HEK293T (cell line): ENCODE results near the gene POMP.

ENCODE experiments used
- CTCF ChIA-PET: fragments of 350-600 bp; formaldehyde crosslinking; extraction: SDS; loops from one replicate; lab custom pipeline; 2021; ENCODE audit warnings: antibody characterized with exemption, inconsistent platforms; lab: Yijun Ruan, JAX
- POLR2A ChIA-PET: fragments of 350-600 bp; formaldehyde crosslinking; extraction: SDS; loops from one replicate; lab custom pipeline; 2020; ENCODE audit warnings: antibody characterized with exemption, inconsistent platforms; lab: Yijun Ruan, JAX
- DNase-seq: peaks from one replicate; pipeline ENCODE4 v3.0.0; 2012; ENCODE audit warnings: mixed read lengths; ENCODE audit errors: extremely low spot score
- ARNT ChIP-seq: fragments of 450-650 bp; IDR thresholded peaks from 2 replicates; pipeline ENCODE4 v1.6.1; 2017; ENCODE audit warnings: mild to moderate bottlenecking
- BHLHE40 ChIP-seq: fragments of 450-650 bp; IDR thresholded peaks from 2 replicates; pipeline ENCODE4 v1.6.1; 2016; ENCODE audit warnings: mild to moderate bottlenecking, moderate library complexity, borderline replicate concordance
- CTBP1 ChIP-seq: fragments of 450-650 bp; IDR thresholded peaks from 2 replicates; pipeline ENCODE4 v1.6.1; 2016; ENCODE audit warnings: borderline replicate concordance
- ELF4 ChIP-seq: fragments of 450-650 bp; IDR thresholded peaks from 2 replicates; pipeline ENCODE4 v1.6.1; 2017; ENCODE audit warnings: antibody characterized with exemption
- FOXA1 ChIP-seq: fragments of 450-650 bp; IDR thresholded peaks from 2 replicates; pipeline ENCODE4 v1.6.1; 2016; ENCODE audit warnings: mild to moderate bottlenecking
- FOXK2 ChIP-seq: fragments of 450-650 bp; IDR thresholded peaks from 2 replicates; pipeline ENCODE4 v1.6.1; 2016; ENCODE audit warnings: mild to moderate bottlenecking
- FOXM1 ChIP-seq: fragments of 450-650 bp; IDR thresholded peaks from 2 replicates; pipeline ENCODE4 v1.6.1; 2017; ENCODE audit warnings: mild to moderate bottlenecking, borderline replicate concordance
- HDGF ChIP-seq: fragments of 450-650 bp; IDR thresholded peaks from 2 replicates; pipeline ENCODE4 v1.6.1; 2017; ENCODE audit warnings: antibody characterized with exemption, borderline replicate concordance
- L3MBTL2 ChIP-seq: fragments of 450-650 bp; conservative IDR thresholded peaks from 2 replicates; pipeline ENCODE4 v1.6.1; 2016; ENCODE audit warnings: mild to moderate bottlenecking
- LEF1 ChIP-seq: fragments of 450-650 bp; IDR thresholded peaks from 2 replicates; pipeline ENCODE4 v1.6.1; 2017; ENCODE audit warnings: mild to moderate bottlenecking, borderline replicate concordance
- NFRKB ChIP-seq: fragments of 450-650 bp; IDR thresholded peaks from 2 replicates; pipeline ENCODE4 v1.6.1; 2016; ENCODE audit warnings: mild to moderate bottlenecking, moderate library complexity
- PKNOX1 ChIP-seq: fragments of 450-650 bp; IDR thresholded peaks from 2 replicates; pipeline ENCODE4 v1.6.1; 2016
- SP1 ChIP-seq: fragments of 450-650 bp; IDR thresholded peaks from 2 replicates; pipeline ENCODE4 v1.6.1; 2017
- SUZ12 ChIP-seq: fragments of 450-650 bp; IDR thresholded peaks from 2 replicates; pipeline ENCODE4 v1.6.1; 2016; ENCODE audit warnings: mild to moderate bottlenecking
- TARDBP ChIP-seq: fragments of 450-650 bp; IDR thresholded peaks from 2 replicates; pipeline ENCODE4 v1.6.1; 2016
- ZNF384 ChIP-seq: fragments of 450-650 bp; IDR thresholded peaks from 2 replicates; pipeline ENCODE4 v1.6.1; 2016

The POMP gene

GRCh38 chr13:28624707-28625432 lies 34.1 kb upstream of the POMP start:
- POLR2A ChIA-PET = no interaction called here
- no peak for DNase-seq
- CTCF ChIA-PET = no interaction called here
- no peak for TF ChIP-seq ARNT
- TF ChIP-seq ELF4 = no peak
- TF ChIP-seq FOXA1 = no peak
- TF ChIP-seq PKNOX1 = no peak
- TF ChIP-seq FOXM1 = no peak
- TF ChIP-seq L3MBTL2 = no peak
- no peak for TF ChIP-seq NFRKB
- TF ChIP-seq BHLHE40 = no peak
- no peak for TF ChIP-seq SP1
- no peak for TF ChIP-seq SUZ12

DNA sequence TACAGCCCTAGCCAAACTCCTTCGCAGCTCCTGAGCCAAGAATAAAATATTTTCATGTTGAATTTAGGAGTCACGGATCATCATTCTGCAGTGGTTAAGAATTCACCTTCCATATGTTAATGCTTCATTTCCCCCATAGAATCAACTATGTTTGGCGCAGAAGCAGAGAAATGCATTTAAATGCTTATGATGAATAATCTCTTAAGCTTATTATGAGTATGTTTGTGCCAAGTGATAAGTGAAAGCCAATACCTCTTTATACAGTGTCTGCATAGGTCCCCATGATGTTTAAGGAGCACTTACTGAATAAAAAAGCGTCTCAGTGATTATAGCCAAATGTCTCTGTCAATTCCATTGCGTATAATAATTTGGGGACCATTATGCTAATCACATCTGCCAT lies 32.7 kb upstream of the POMP start:
- CTCF ChIA-PET = interaction anchor here (0.6 kb wide), 1 partner anchor 23 kb away, joined by 10 read pairs; no protein-coding TSS in a partner anchor
- DNase-seq = no peak
- POLR2A ChIA-PET = no interaction called here
- no peak for TF ChIP-seq HDGF
- TF ChIP-seq SP1 = no peak
- TF ChIP-seq L3MBTL2 = no peak
- no peak for TF ChIP-seq TARDBP
- no peak for TF ChIP-seq FOXM1
- TF ChIP-seq BHLHE40 = no peak

DNA sequence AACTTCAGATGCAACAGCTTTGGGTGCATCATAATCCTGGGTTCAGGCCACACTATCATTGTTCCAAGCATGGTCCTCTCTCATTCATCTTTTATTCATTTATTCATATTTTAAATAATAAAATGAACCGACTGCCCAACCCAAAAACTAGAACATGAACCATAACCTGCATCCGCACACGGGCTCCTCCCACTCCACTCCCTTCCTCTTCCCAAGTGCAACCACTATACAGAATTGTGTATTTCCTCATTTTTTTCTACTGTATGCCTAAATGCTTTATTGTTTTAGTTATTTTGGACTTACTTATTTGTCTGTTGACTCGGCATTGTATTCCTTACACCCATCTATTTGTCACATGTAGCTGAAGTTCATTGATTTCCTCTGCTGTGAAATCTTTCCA lies 30.7 kb upstream of the POMP start:
- ChIA-PET CTCF (no interaction called here), POLR2A (no interaction called here)
- no peak for TF ChIP-seq TARDBP
- TF ChIP-seq CTBP1 = no peak
- no peak for TF ChIP-seq FOXK2
- no peak for TF ChIP-seq NFRKB
- no peak for TF ChIP-seq ZNF384
- TF ChIP-seq PKNOX1 = no peak
- TF ChIP-seq ELF4 = no peak
- TF ChIP-seq SP1 = no peak
- TF ChIP-seq ARNT = no peak
- TF ChIP-seq BHLHE40 = no peak
- no peak for DNase-seq

- ChIA-PET POLR2A (no interaction called here), CTCF (interaction anchor here (0.6 kb wide), 1 partner anchor 9 kb away, joined by 5 read pairs; no protein-coding TSS in a partner anchor)
- TF ChIP-seq BHLHE40 = no peak
- no peak for TF ChIP-seq FOXK2
- no peak for TF ChIP-seq ELF4
- TF ChIP-seq FOXA1 = no peak
- no peak for TF ChIP-seq PKNOX1
- TF ChIP-seq HDGF = no peak
- no peak for TF ChIP-seq NFRKB
- TF ChIP-seq SUZ12 = no peak
- TF ChIP-seq FOXM1 = no peak
- no peak for TF ChIP-seq LEF1
- no peak for TF ChIP-seq ZNF384
- TF ChIP-seq CTBP1 = no peak
- TF ChIP-seq ARNT = no peak
- TF ChIP-seq SP1 = no peak
- no peak for TF ChIP-seq TARDBP
- TF ChIP-seq L3MBTL2 = no peak
- no peak for DNase-seq
Observed at GRCh38 chr13:28630869-28631268, 28.1 kb upstream of the POMP start.

GRCh38 chr13:28631801-28632200 lies 27.1 kb upstream of the POMP start:
- DNase-seq = no peak
- TF ChIP-seq SUZ12 (no peak), HDGF (no peak), LEF1 (no peak), FOXM1 (no peak), ELF4 (no peak), ZNF384 (no peak), TARDBP (no peak), PKNOX1 (no peak), ARNT (no peak), NFRKB (no peak), SP1 (no peak), FOXK2 (no peak), CTBP1 (no peak), FOXA1 (no peak), L3MBTL2 (no peak), BHLHE40 (no peak)
- CTCF ChIA-PET = no interaction called here
- POLR2A ChIA-PET = no interaction called here

DNA sequence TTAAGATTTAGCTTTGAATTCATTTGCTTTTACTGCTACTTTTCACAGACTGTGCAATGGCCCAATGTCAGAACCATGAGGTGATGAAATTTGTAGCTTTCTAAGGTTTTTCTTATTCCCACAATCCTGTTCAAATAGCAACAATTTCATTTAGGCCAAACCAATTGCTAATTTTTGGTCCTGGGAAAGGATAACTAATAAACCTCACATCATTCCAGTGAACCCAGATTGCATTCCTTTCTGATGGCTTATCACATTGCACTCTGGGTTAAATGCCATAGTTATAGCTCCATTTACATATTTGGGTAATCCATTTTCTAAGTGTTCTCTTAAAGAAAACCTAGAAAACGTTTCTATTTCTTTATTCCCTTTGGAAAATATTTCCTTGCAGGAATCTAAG lies 22.9 kb upstream of the POMP start:
- no peak for DNase-seq
- ChIA-PET POLR2A (no interaction called here), CTCF (no interaction called here)
- TF ChIP-seq FOXM1 = no peak
- no peak for TF ChIP-seq ELF4
- TF ChIP-seq PKNOX1 = no peak
- no peak for TF ChIP-seq SP1
- no peak for TF ChIP-seq ARNT
- no peak for TF ChIP-seq SUZ12
- TF ChIP-seq L3MBTL2 = no peak
